LHCN-M2 (cell line): ENCODE results near the gene ADGRB3. TPM values are rescaled to one million over a fixed set of nuclear protein-coding genes. Genes with fewer than 3 reads are reported as not detected.
"Not testable (repeated sequence)": the region's sequence is repeated elsewhere in the genome, so short reads cannot be mapped to it uniquely, and the experiment has no call there.

Experiments
- DNase-seq: peaks from one replicate; pipeline ENCODE4 v3.0.0-alpha.2; 2012; ENCODE audit warnings: low read depth
- total RNA-seq: library from RNA; depleted of rRNA; stranded (reverse); fragments of >200 nt; gene quantifications from 2 replicates; pipeline ENCODE4 v1.2.3, GENCODE V29; 2014

The ADGRB3 gene
- total RNA-seq, 1 experiment from 2014 or later, result not detected

DNA sequence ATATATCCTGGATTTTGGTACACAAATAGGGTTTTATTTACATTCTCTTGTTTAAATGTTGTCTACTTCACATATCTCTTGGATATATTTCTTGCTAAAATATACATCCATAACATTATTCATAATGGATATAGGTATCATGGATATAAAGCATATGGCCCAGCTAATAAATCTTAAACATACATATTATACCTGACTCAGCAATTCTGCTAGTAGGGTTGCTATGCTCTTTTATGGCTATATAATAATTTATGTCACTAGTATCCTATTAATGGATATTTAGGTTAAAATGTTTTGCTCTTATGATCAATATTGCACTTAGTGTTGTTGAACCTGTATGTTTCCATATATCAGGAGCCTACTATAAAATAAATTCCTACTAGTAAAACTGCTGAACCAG lies 786.2 kb downstream of the ADGRB3 start:
- no peak for DNase-seq

DNA sequence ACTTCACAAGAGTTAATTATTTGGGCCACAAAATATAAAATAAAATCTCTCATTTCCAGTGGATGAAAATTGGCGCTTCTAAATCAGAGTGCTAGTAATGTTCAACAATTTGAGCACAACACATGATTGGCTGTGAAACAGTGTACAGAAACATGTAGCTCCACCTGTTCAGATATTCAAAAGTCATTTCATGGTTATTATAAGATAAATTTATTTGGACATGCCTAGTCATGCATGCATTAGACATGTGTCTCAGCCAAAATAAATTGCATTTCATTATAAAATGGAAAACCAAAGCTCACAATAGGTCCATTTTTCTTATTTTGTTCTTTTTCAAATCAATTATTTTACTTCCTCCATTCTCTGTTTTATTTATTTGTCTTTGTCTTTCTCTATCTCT lies 786.9 kb downstream of the ADGRB3 start:
- no peak for DNase-seq

DNA sequence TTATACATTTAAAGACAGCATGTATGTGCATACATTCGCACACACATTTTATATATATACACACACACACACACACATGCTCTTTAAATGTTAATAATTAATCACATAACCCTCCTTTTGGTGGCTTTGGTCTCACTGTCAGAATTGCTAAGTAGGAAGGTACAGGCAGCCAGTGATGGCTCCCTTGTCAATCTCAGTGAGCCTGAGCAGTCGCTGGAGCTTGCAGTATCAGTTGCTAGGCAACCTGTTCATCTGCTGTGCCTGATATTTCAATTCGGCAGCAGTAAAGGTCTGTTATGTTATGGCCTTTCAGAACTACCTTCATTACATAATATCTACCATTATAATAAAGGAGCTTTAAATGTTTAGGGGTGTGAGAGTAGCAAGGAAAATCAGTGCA lies 787.4 kb downstream of the ADGRB3 start:
- DNase-seq, result no peak

GRCh38 chr6:69423785-69424184 lies 788.7 kb downstream of the ADGRB3 start:
- no peak for DNase-seq

DNA sequence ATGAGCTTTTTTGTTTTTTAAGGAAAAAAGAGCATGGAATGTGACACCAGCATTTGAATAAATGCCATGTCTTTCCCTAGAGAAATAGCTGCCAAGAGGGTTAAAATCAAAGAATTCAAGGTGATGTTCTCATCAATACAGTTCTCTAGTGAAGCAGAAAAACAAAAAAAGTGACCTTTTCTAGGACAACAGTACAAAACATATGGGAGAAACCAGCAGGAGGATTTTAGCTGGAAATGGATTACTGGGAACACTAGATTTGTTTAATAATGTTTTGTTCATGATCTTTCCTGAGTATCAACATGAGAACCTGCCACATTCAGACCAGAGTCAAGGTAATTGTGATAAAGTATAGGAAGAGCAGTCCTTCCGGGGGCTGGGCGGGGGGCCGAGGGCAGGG lies 789.5 kb downstream of the ADGRB3 start:
- DNase-seq, result no peak

DNA sequence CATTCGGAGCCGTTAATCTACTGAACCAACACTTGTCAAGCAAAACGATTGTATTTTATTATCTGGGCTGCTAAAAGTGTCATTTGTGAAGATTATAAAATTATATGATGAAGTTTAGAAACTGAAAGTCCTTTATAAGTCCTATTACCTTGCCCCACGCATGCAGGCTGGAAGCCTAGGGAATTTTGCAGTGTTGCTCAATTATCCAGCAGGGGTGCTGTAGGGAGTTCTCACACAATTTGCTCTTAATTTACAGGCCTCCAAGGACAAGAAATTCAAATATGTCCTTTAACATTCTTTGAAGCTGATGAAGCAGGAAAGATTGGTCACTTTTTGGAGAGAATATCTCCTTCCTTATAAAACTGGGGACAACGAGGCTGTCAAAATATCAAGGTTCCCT lies 792.8 kb downstream of the ADGRB3 start:
- DNase-seq, result no peak

GRCh38 chr6:69432168-69432567 lies 797.1 kb downstream of the ADGRB3 start:
- not testable (repeated sequence) for DNase-seq

DNA sequence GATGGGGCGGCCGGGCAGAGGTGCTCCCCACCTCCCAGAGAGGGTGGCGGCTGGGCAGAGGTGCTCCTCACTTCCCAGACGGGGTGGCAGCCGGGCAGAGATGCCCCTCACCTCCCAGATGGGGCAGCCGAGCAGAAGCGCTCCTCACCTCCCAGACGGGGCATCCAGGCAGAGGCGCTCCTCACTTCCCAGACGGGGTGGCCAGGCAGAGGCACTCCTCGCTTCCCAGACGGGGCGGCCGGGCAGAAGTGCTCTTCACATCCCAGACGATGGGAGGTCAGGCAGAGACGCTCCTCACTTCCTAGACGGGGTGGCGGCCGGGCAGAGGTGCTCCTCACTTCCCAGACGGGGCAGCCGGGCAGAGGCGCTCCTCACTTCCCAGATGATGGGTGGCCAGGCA lies 798.0 kb downstream of the ADGRB3 start:
- DNase-seq, result not testable (repeated sequence)

DNA sequence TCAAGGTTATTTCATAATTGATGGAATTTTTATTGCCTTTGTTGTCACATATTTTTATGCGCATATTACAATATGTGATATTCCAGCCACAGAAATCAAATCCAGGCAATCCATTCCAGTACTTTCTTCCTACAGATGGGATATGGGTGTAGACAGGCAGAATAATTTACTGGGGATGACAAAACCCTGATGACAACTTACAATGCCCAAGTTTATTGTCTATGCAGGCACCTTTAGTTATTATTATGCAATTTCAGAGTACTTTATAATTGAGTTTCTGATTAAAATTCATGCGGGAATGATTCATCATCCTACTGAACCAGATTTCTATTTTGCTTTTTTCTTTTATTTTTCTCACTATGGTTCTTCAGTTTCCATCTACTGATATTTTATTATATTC lies 803.0 kb downstream of the ADGRB3 start:
- DNase-seq, result no peak
